Hepatocyte (in vitro differentiated cells): Measurements from ENCODE around the gene DNAJC1. TPM values are rescaled to one million over a fixed set of nuclear protein-coding genes. Genes with fewer than 3 reads are reported as not detected.

Experiments used
- DNase-seq: peaks from one replicate; pipeline ENCODE4 v3.0.0-alpha.2; 2016; ENCODE audit warnings: low spot score
- H2AFZ ChIP-seq: fragments of 200-600 bp; sonication (generic); 2 replicates; pipeline ENCODE4 v1.6.0; 2016; ENCODE audit warnings: antibody characterized with exemption, mild to moderate bottlenecking
- H3K27ac ChIP-seq: fragments of 200-600 bp; sonication (generic); 2 replicates; pipeline ENCODE4 v1.5.1; 2016; ENCODE audit warnings: mild to moderate bottlenecking
- H3K27me3 ChIP-seq: fragments of 200-600 bp; sonication (generic); 2 replicates; pipeline ENCODE4 v1.6.1; 2016
- H3K36me3 ChIP-seq: fragments of 200-600 bp; sonication (generic); replicated peaks from 2 replicates; pipeline ENCODE4 v1.5.1; 2016; ENCODE audit warnings: low read depth; ENCODE audit not compliant: insufficient read depth
- H3K4me1 ChIP-seq: fragments of 200-600 bp; sonication (generic); 2 replicates; pipeline ENCODE4 v1.5.1; 2016; ENCODE audit warnings: mild to moderate bottlenecking, moderate library complexity; ENCODE audit not compliant: insufficient read depth
- H3K4me2 ChIP-seq: fragments of 200-600 bp; sonication (generic); 2 replicates; pipeline ENCODE4 v1.6.0; 2016
- H3K4me3 ChIP-seq: fragments of 200-600 bp; sonication (generic); 2 replicates; pipeline ENCODE4 v1.5.1; 2016; ENCODE audit warnings: mild to moderate bottlenecking
- H3K79me2 ChIP-seq: fragments of 200-600 bp; sonication (generic); 2 replicates; pipeline ENCODE4 v1.6.0; 2017; ENCODE audit warnings: mild to moderate bottlenecking
- H3K9me2 ChIP-seq: fragments of 200-600 bp; sonication (generic); replicated peaks from 2 replicates; pipeline ENCODE4 v1.6.0; 2017; ENCODE audit warnings: mild to moderate bottlenecking; ENCODE audit not compliant: insufficient read depth
- H3K9me3 ChIP-seq: fragments of 200-600 bp; sonication (generic); 2 replicates; pipeline ENCODE4 v1.5.1; 2016; ENCODE audit warnings: low read depth, mild to moderate bottlenecking
- H4K20me1 ChIP-seq: fragments of 200-600 bp; sonication (generic); 2 replicates; pipeline ENCODE4 v1.6.0; 2016; ENCODE audit warnings: mild to moderate bottlenecking; ENCODE audit not compliant: insufficient read depth, poor library complexity, severe bottlenecking
- EZH2 ChIP-seq: fragments of 200-600 bp; sonication (generic); IDR thresholded peaks from 2 replicates; pipeline ENCODE4 v1.6.1; 2016; ENCODE audit warnings: antibody characterized with exemption, mild to moderate bottlenecking, borderline replicate concordance
- EZH2phosphoT487 ChIP-seq: fragments of 200-600 bp; sonication (generic); IDR thresholded peaks from one replicate; pipeline ENCODE4 v1.6.1; 2018; ENCODE audit warnings: antibody characterized with exemption, mild to moderate bottlenecking, low read depth, moderate library complexity; ENCODE audit not compliant: unreplicated experiment, severe bottlenecking
- WGBS: methylation state at CpG from one replicate; pipeline ENCODE4 v1.1.6; 2016; ENCODE audit warnings: low lambda C conversion rate; ENCODE audit errors: missing lambda C conversion rate; 5-methylcytosine and 5-hydroxymethylcytosine counted together
- polyA plus RNA-seq: library from polyadenylated mRNA; unstranded; fragments of >200 nt; fragmentation: Nextera tagmentation; extraction: Ambion mirVana; gene quantifications from 2 replicates; pipeline ENCODE4 v1.2.1, GENCODE V29; 2016
- total RNA-seq: library from RNA; depleted of rRNA; stranded (reverse); fragments of >200 nt; gene quantifications from 2 replicates; pipeline ENCODE4 v1.2.3, GENCODE V29; 2014
- TF ChIP-seq, protein P1 (sequence below): fragments of 200-600 bp; sonication (generic); IDR thresholded peaks from 2 replicates; pipeline ENCODE4 v1.5.1; 2016; ENCODE audit warnings: antibody characterized with exemption, mild to moderate bottlenecking; ENCODE audit not compliant: poor library complexity

Gene DNAJC1
- total and polyA plus RNA-seq, 2 experiments from 2014 or later: 64.6 to 91.7 TPM

DNA sequence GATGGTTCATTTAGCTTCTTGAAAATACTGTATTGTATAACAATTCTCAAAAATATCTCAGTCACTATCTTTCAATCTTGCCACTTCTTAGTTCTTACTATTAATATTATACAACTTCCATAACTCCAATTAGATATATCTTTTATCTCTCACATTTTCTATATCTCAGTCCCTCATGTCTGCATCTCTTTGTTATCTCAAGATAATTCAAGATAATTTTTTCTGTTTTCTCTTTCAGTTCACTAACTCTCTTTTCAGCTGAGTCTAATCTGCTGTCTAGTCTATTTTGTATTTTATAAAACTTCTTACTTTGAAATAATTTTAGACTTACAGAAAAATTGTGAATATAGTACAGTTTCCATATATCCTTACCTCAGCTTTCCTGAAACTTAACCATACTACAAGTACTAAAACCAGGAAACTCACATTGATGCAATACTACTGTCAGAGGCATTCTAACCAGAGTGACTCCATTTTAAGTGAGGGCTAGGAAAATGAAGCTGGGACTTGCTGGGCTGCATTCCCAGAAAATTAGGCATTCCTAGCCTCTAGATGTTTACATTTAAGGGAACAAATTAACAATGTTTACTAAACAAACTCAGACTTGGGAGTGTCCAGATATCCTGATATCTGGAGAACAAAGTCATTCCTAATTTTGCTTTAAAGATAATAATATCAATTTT is 38.4 kb downstream of the DNAJC1 start:
- H3K27ac ChIP-seq: no peak overlapping the region
- H3K9me2 ChIP-seq: no peaks in the 10 kb centered on the region
- H4K20me1 ChIP-seq: no peaks in the 10 kb centered on the region
- DNase-seq: no peak
- H3K36me3 ChIP-seq: no peaks in the 10 kb centered on the region
- TF ChIP-seq EZH2 (no peak), EZH2phosphoT487 (no peak)
- TF ChIP-seq, protein P1, sequence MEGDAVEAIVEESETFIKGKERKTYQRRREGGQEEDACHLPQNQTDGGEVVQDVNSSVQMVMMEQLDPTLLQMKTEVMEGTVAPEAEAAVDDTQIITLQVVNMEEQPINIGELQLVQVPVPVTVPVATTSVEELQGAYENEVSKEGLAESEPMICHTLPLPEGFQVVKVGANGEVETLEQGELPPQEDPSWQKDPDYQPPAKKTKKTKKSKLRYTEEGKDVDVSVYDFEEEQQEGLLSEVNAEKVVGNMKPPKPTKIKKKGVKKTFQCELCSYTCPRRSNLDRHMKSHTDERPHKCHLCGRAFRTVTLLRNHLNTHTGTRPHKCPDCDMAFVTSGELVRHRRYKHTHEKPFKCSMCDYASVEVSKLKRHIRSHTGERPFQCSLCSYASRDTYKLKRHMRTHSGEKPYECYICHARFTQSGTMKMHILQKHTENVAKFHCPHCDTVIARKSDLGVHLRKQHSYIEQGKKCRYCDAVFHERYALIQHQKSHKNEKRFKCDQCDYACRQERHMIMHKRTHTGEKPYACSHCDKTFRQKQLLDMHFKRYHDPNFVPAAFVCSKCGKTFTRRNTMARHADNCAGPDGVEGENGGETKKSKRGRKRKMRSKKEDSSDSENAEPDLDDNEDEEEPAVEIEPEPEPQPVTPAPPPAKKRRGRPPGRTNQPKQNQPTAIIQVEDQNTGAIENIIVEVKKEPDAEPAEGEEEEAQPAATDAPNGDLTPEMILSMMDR: no peak
- no peaks in the 10 kb centered on the region for H3K9me3 ChIP-seq
- no peaks in the 10 kb centered on the region for H3K27me3 ChIP-seq
- H3K4me1 ChIP-seq: no peaks in the 10 kb centered on the region
- peaks cover 41% of the 10 kb centered on the region for H3K79me2 ChIP-seq
- H2AFZ ChIP-seq: no peak overlapping the region
- H3K4me3 ChIP-seq: no peak overlapping the region
- H3K4me2 ChIP-seq: no peak overlapping the region

DNA sequence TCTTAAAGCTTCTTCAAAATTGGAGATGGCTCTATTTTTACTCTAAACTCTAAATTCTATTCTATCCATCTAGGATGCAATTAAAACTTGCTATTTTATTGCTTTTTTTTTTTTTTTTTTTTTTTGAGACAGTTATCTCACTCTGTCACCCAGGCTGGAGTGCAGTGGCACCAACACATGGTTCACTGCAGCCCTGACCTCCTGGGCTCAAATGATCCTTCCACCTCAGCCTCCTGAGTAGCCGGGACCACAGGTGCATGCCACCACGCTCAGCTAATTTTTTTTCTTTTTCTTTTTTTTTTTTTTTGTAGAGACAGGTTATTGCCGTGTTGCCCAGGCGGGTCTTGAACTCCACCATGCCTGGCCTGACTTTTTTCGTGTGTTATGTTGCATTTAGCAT is 41.2 kb downstream of the DNAJC1 start:
- Histone ChIP-seq H3K27me3 (no peaks in the 10 kb centered on the region), H3K79me2 (peaks cover 48% of the 10 kb centered on the region), H3K36me3 (no peaks in the 10 kb centered on the region), H3K9me3 (no peaks in the 10 kb centered on the region), H3K4me1 (no peaks in the 10 kb centered on the region), H3K9me2 (no peaks in the 10 kb centered on the region), H4K20me1 (no peaks in the 10 kb centered on the region), H2AFZ (no peak overlapping the region), H3K4me2 (no peak overlapping the region), H3K4me3 (no peak overlapping the region), H3K27ac (no peak overlapping the region)
- WGBS: 93% methylated on average over 5 of the region's 5 CpGs
- no peak for TF ChIP-seq EZH2
- TF ChIP-seq EZH2phosphoT487: no peak
- TF ChIP-seq, protein P1: no peak
- DNase-seq: no peak

DNA sequence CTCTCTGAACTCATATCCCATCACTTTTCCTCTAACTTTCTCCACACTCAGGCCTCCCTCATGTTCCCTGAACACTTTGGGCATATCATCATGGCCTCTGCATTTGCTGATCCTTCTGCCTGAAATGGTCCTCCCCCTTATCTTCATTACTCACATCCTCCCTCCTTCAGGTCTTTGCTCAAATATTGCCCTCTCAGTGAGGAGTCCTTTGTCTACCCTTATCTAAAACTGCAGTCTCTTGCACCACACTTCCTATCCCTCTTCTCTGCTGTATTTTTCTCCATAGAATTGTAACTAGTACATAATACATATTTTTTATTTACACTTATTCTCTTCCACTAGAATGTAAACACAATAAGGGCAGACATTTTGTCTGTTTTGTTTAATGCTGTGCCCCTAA is 41.7 kb downstream of the DNAJC1 start:
- no peak overlapping the region for H2AFZ ChIP-seq
- H3K4me2 ChIP-seq: no peak overlapping the region
- peaks cover 45% of the 10 kb centered on the region for H3K79me2 ChIP-seq
- H3K27me3 ChIP-seq: no peaks in the 10 kb centered on the region
- no peaks in the 10 kb centered on the region for H3K9me3 ChIP-seq
- H3K4me1 ChIP-seq: no peaks in the 10 kb centered on the region
- no peak overlapping the region for H3K4me3 ChIP-seq
- no peaks in the 10 kb centered on the region for H3K36me3 ChIP-seq
- H3K27ac ChIP-seq: no peak overlapping the region
- no peak for DNase-seq
- H4K20me1 ChIP-seq: no peaks in the 10 kb centered on the region
- TF ChIP-seq EZH2phosphoT487 (no peak), EZH2 (no peak)
- TF ChIP-seq, protein P1: no peak
- no peaks in the 10 kb centered on the region for H3K9me2 ChIP-seq

DNA sequence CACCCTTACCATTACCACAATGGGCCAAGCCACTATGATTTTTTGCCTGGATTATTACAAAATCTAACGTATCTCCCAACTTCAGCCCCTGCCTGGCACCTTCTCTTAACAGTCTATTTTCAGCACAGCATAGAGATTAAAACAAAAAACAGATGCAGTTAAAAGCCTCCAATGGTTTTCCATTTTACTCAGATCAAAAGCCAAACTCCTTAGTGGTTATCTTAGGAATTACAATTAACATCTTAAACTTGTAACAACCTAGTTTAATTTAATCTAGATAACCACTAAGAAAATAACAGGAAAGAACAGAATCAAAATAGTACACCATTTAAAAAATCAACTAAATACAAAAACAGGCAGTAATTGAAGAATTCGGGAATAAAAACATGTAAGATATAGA is 43.5 kb downstream of the DNAJC1 start:
- Histone ChIP-seq H3K79me2 (peaks cover 45% of the 10 kb centered on the region), H3K9me2 (no peaks in the 10 kb centered on the region), H3K27me3 (no peaks in the 10 kb centered on the region), H3K4me2 (no peak overlapping the region), H3K9me3 (no peaks in the 10 kb centered on the region), H3K27ac (no peak overlapping the region), H3K4me1 (no peaks in the 10 kb centered on the region), H4K20me1 (no peaks in the 10 kb centered on the region), H3K36me3 (no peaks in the 10 kb centered on the region), H2AFZ (no peak overlapping the region), H3K4me3 (no peak overlapping the region)
- no peak for TF ChIP-seq EZH2phosphoT487
- TF ChIP-seq, protein P1: no peak
- no peak for TF ChIP-seq EZH2
- no peak for DNase-seq
- WGBS: 84% methylated on average over 2 of the region's 2 CpGs
